ENCODE data around the gene SH3RF3. TPM values are rescaled to one million over a fixed set of nuclear protein-coding genes. Genes with fewer than 3 reads are reported as not detected.

SH3RF3 gene
- total and polyA plus RNA-seq, 2 of the 13 experiments (the other 11 are each of a cell fraction or from before 2014, with no cell fraction given): 0.04 TPM; not detected in 1

DNA sequence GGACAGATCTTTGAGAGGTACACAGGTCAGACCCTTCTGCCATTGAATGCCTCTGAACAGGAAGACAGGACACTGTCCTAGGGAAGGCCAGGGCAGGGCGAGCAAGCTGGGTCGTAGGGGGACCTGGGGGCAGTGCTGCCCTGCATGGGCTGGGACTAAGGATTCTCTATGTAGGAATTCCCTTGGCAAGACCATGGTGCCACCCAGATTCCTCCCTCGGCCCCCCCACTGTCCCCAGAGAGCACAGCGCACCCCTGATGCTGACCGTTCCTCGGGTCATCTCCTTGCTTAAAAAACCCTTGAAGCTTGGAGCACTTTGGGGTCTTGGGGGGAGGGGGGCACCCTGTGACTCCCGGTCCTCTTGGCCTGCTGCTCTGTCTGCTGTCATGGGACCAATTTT is 289.7 kb downstream of the SH3RF3 start:
- WGBS (ENCODE audit: low lambda C conversion rate): 41% methylated on average over 6 of the region's 7 CpGs
- FAIRE-seq (no peak), DNase-seq (ENCODE audit: low spot score) (no peak), ATAC-seq (no peak)
- H2AFZ ChIP-seq (ENCODE audit: low read length): no peak overlapping the region
- peaks cover 9% of the 10 kb centered on the region; the same call in 1 of the 2 replicates for H3K4me1 ChIP-seq (ENCODE audit: insufficient read depth, low read length)
- no peak overlapping the region for H3K4me3 ChIP-seq (replicated peaks in 1 of 3; ENCODE audit: insufficient read depth in 1 of 3, low read depth in 2 of 3, low read length in 3 of 3)
- no peaks in the 10 kb centered on the region for H3K36me3 ChIP-seq (replicated peaks in 1 of 2; ENCODE audit: control insufficient read depth in 1 of 2, insufficient read depth in 2 of 2, low read length in 2 of 2)
- in situ Hi-C loops (cut with HindIII; ENCODE audit: extremely low pct_ligation_motif_present, low pct_unique_long_range_greater_than_20kb) (no loop called here), intact Hi-C loops (cut with micrococcal nuclease; ENCODE audit: unreplicated experiment) (no loop called here)
- no TSS peak for BruUV-seq (replicated peaks)
- CTCF ChIA-PET (ENCODE audit: low intra/inter-chr PET ratio, low total read pairs): no interaction called here
- H4K20me1 ChIP-seq (ENCODE audit: insufficient read depth, low read length): no peaks in the 10 kb centered on the region
- H3K27me3 ChIP-seq (ENCODE audit: control insufficient read depth in 1 of 2, insufficient read depth in 2 of 2, low read length in 2 of 2): peaks cover 1 to 9% of the 10 kb centered on the region in 2 experiments; a peak in 3 of 5 replicates
- no peak overlapping the region for H3K9ac ChIP-seq (ENCODE audit: insufficient read depth, low read depth, low read length)
- POLR2A ChIA-PET: no interaction called here
- TF ChIP-seq ZNF256 (CRISPR knock-in tag; conservative IDR thresholded peaks at IDR 0.05): no peak
- TF ChIP-seq STAT5B (CRISPR knock-in tag; IDR thresholded peaks at IDR 0.05): no peak
- TF ChIP-seq, protein P1, sequence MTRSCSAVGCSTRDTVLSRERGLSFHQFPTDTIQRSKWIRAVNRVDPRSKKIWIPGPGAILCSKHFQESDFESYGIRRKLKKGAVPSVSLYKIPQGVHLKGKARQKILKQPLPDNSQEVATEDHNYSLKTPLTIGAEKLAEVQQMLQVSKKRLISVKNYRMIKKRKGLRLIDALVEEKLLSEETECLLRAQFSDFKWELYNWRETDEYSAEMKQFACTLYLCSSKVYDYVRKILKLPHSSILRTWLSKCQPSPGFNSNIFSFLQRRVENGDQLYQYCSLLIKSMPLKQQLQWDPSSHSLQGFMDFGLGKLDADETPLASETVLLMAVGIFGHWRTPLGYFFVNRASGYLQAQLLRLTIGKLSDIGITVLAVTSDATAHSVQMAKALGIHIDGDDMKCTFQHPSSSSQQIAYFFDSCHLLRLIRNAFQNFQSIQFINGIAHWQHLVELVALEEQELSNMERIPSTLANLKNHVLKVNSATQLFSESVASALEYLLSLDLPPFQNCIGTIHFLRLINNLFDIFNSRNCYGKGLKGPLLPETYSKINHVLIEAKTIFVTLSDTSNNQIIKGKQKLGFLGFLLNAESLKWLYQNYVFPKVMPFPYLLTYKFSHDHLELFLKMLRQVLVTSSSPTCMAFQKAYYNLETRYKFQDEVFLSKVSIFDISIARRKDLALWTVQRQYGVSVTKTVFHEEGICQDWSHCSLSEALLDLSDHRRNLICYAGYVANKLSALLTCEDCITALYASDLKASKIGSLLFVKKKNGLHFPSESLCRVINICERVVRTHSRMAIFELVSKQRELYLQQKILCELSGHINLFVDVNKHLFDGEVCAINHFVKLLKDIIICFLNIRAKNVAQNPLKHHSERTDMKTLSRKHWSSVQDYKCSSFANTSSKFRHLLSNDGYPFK (CRISPR knock-in tag; IDR thresholded peaks at IDR 0.05; ENCODE audit: borderline replicate concordance): no peak
- no peak for TF ChIP-seq NR2F6 (IDR thresholded peaks at IDR 0.05)
- TF ChIP-seq NR2F6 (CRISPR knock-in tag; IDR thresholded peaks at IDR 0.05): no peak
- TF ChIP-seq ZNF777 (CRISPR knock-in tag; IDR thresholded peaks at IDR 0.05): no peak
- no peak for TF ChIP-seq ZNF234 (CRISPR knock-in tag; conservative IDR thresholded peaks at IDR 0.05)
- H3K4me2 ChIP-seq (ENCODE audit: low read depth, low read length): no peak overlapping the region
- no peaks in the 10 kb centered on the region for H3K9me3 ChIP-seq (ENCODE audit: low read length)
- H3K79me2 ChIP-seq (ENCODE audit: insufficient read depth, low read length): no peaks in the 10 kb centered on the region
- H3K27ac ChIP-seq (ENCODE audit: extremely low read length, insufficient read depth, low read length): no peak overlapping the region
